HepG2 (cell line): Measurements from ENCODE around the gene NR4A2. TPM values are rescaled to one million over a fixed set of nuclear protein-coding genes. Genes with fewer than 3 reads are reported as not detected.

Experiments used
- ATRX ChIP-seq: sonication (generic); formaldehyde crosslinking; IDR thresholded peaks from 2 replicates; pipeline ENCODE4 v1.4.0; 2020; ENCODE audit warnings: missing genetic modification reagents, borderline replicate concordance
- BHLHE40 ChIP-seq: IDR thresholded peaks from 2 replicates; pipeline ENCODE4 v1.6.1; 2011; ENCODE audit warnings: low read length, improper control_type of control experiment
- ELF3 ChIP-seq: IDR thresholded peaks from 2 replicates; pipeline ENCODE4 v1.6.1; 2016; ENCODE audit warnings: missing genetic modification reagents, missing compliant biosample characterization
- NKX3-1 ChIP-seq: sonication (generic); formaldehyde crosslinking; IDR thresholded peaks from 2 replicates; pipeline ENCODE4 v1.5.0; 2020; ENCODE audit warnings: missing genetic modification reagents
- NONO ChIP-seq, 2 experiments: fragments of 450-650 bp in 1 of 2; sonication (generic) in 1 of 2; formaldehyde crosslinking in 1 of 2; IDR thresholded peaks in 1 of 2; conservative IDR thresholded peaks in 1 of 2; 2 replicates each; pipeline versions ENCODE4 v1.6.1 to v1.8.0; 2017 to 2022; ENCODE audit warnings: mild to moderate bottlenecking in 1 of 2, missing genetic modification reagents in 1 of 2, moderate library complexity in 1 of 2
- NRL ChIP-seq: sonication (generic); formaldehyde crosslinking; IDR thresholded peaks from 2 replicates; pipeline ENCODE4 v1.5.0; 2020; ENCODE audit warnings: missing genetic modification reagents, mild to moderate bottlenecking, moderate library complexity, borderline replicate concordance
- SALL2 ChIP-seq: sonication (generic); formaldehyde crosslinking; IDR thresholded peaks from 2 replicates; pipeline ENCODE4 v1.8.1; 2023; ENCODE audit warnings: mild to moderate bottlenecking, missing genetic modification reagents, inconsistent platforms
- SRY ChIP-seq: sonication (generic); formaldehyde crosslinking; IDR thresholded peaks from 2 replicates; pipeline ENCODE4 v1.8.0; 2022; ENCODE audit warnings: mild to moderate bottlenecking, missing genetic modification reagents
- TGIF2 ChIP-seq: IDR thresholded peaks from 2 replicates; pipeline ENCODE4 v1.6.1; 2016; ENCODE audit warnings: control low read depth, missing compliant biosample characterization
- THAP11 ChIP-seq: IDR thresholded peaks from 2 replicates; pipeline ENCODE4 v1.6.1; 2016; ENCODE audit warnings: missing biosample characterization, missing genetic modification reagents
- ZNF230 ChIP-seq: sonication (generic); formaldehyde crosslinking; IDR thresholded peaks from 2 replicates; pipeline ENCODE4 v1.4.0; 2020; ENCODE audit warnings: mild to moderate bottlenecking, missing genetic modification reagents
- ZNF605 ChIP-seq: sonication (generic); formaldehyde crosslinking; IDR thresholded peaks from 2 replicates; pipeline ENCODE4 v1.8.0; 2022; ENCODE audit warnings: mild to moderate bottlenecking, missing genetic modification reagents
- ZNF768 ChIP-seq: sonication (generic); formaldehyde crosslinking; IDR thresholded peaks from 2 replicates; pipeline ENCODE4 v1.4.0; 2020; ENCODE audit warnings: missing genetic modification reagents
- ZNF777 ChIP-seq: sonication (generic); formaldehyde crosslinking; IDR thresholded peaks from 2 replicates; pipeline ENCODE4 v1.4.0; 2020; ENCODE audit warnings: missing genetic modification reagents
- ZNF878 ChIP-seq: sonication (generic); formaldehyde crosslinking; IDR thresholded peaks from 2 replicates; pipeline ENCODE4 v1.8.1; 2023; ENCODE audit warnings: mild to moderate bottlenecking, missing genetic modification reagents, moderate library complexity
- ZSCAN29 ChIP-seq: sonication (generic); formaldehyde crosslinking; conservative IDR thresholded peaks from 2 replicates; pipeline ENCODE4 v1.4.0; 2020; ENCODE audit warnings: mild to moderate bottlenecking, missing genetic modification reagents
- polyA plus RNA-seq, 8 experiments: library from polyadenylated mRNA; depleted of rRNA in 3 of 8; stranded (reverse) in 7 of 8; unstranded in 1 of 8; fragments of >200 nt; fragmentation: Illumina TruSeq in 4 of 8; extraction: Trizol in 4 of 8; gene quantifications; 2 replicates each; pipeline versions ENCODE4 v1.2.1 to v1.2.3, GENCODE V29; 2011 to 2016; ENCODE audit warnings: low read depth in 4 of 8, missing spikeins in 1 of 8, mixed read lengths in 1 of 8; ENCODE audit not compliant: insufficient read depth in 1 of 8
- total RNA-seq, 5 experiments: library from RNA; depleted of rRNA; stranded (reverse); fragments of >200 nt; fragmentation: Illumina TruSeq; extraction: Trizol; gene quantifications; 2 replicates each; pipeline ENCODE4 v1.2.3, GENCODE V29; 2016; ENCODE audit warnings: low read depth in 1 of 5
- TF ChIP-seq, protein P1 (sequence below): sonication (generic); formaldehyde crosslinking; IDR thresholded peaks from 2 replicates; pipeline ENCODE4 v1.4.0; 2020; ENCODE audit warnings: missing genetic modification reagents
- TF ChIP-seq, protein P2 (sequence below): sonication (generic); formaldehyde crosslinking; IDR thresholded peaks from 2 replicates; pipeline ENCODE4 v1.4.0; 2020; ENCODE audit warnings: missing genetic modification reagents, borderline replicate concordance
- TF ChIP-seq, protein P3 (sequence below): sonication (generic); formaldehyde crosslinking; IDR thresholded peaks from 2 replicates; pipeline ENCODE4 v1.4.0; 2020; ENCODE audit warnings: missing genetic modification reagents
- TF ChIP-seq, protein P4 (sequence below), 2 experiments: sonication (generic) in 1 of 2; formaldehyde crosslinking in 1 of 2; IDR thresholded peaks; 2 replicates each; pipeline versions ENCODE4 v1.5.1 to v1.6.1; 2011 to 2020; ENCODE audit warnings: borderline replicate concordance in 1 of 2, low read depth in 1 of 2, low read length in 1 of 2, mild to moderate bottlenecking in 1 of 2, missing genetic modification reagents in 1 of 2, moderate library complexity in 1 of 2

NR4A2 gene
- total and polyA plus RNA-seq, 2 of the 13 experiments (the other 11 are each of a cell fraction or from before 2014, with no cell fraction given), result not detected

DNA sequence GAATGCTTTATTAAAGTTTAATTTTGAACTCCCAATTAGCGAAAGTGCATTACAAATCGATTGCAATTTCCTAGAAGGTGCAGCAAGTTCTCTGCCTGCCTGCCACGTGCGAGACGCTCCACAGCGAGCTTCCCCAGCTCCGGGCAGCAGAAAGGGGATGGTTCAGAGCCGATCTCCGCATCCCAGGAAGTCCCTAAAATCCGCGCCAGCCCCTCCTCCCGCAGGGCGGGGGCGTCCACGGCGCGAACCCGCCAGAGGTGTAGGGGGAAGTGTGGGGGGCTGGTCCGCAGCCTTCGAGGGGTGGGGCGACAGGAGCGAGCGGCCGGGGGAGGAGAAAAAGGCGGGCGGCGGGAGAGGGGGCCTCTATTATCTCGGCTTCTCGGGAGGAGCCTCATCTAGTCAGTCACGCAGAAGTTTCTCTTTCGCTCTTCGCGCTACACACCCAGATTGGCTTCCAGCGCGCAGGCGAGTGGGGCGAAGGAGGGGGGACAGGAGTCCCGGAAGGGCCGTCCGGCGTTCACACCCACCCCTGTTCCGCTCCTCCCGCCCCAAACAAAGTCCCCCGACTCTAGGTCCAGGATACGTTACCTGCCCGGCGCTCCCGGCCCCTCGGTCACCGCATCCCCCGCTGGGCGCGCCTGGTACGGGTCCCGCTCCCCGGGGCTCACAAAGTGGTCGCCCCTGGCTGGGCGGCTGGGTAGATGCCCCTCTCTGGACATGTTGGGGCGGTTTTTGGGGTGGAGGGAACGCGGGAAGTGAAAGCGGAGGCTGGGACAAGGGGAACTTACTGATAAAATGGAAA is 9.1 kb upstream of the NR4A2 start (continued):
- peak; percentile 60; the same call in 1 of the 2 replicates for TF ChIP-seq ZNF768 (CRISPR knock-in tag)
- no peak for TF ChIP-seq ZSCAN29 (CRISPR knock-in tag)
- TF ChIP-seq ELF3 (CRISPR knock-in tag), result no peak
- TF ChIP-seq ATRX (CRISPR knock-in tag), result no peak
- TF ChIP-seq, protein P1, sequence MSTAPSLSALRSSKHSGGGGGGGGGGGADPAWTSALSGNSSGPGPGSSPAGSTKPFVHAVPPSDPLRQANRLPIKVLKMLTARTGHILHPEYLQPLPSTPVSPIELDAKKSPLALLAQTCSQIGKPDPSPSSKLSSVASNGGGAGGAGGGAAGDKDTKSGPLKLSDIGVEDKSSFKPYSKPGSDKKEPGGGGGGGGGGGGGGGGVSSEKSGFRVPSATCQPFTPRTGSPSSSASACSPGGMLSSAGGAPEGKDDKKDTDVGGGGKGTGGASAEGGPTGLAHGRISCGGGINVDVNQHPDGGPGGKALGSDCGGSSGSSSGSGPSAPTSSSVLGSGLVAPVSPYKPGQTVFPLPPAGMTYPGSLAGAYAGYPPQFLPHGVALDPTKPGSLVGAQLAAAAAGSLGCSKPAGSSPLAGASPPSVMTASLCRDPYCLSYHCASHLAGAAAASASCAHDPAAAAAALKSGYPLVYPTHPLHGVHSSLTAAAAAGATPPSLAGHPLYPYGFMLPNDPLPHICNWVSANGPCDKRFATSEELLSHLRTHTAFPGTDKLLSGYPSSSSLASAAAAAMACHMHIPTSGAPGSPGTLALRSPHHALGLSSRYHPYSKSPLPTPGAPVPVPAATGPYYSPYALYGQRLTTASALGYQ (CRISPR knock-in tag), result no peak
- TF ChIP-seq, protein P2, sequence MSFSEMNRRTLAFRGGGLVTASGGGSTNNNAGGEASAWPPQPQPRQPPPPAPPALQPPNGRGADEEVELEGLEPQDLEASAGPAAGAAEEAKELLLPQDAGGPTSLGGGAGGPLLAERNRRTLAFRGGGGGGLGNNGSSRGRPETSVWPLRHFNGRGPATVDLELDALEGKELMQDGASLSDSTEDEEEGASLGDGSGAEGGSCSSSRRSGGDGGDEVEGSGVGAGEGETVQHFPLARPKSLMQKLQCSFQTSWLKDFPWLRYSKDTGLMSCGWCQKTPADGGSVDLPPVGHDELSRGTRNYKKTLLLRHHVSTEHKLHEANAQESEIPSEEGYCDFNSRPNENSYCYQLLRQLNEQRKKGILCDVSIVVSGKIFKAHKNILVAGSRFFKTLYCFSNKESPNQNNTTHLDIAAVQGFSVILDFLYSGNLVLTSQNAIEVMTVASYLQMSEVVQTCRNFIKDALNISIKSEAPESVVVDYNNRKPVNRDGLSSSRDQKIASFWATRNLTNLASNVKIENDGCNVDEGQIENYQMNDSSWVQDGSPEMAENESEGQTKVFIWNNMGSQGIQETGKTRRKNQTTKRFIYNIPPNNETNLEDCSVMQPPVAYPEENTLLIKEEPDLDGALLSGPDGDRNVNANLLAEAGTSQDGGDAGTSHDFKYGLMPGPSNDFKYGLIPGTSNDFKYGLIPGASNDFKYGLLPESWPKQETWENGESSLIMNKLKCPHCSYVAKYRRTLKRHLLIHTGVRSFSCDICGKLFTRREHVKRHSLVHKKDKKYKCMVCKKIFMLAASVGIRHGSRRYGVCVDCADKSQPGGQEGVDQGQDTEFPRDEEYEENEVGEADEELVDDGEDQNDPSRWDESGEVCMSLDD (CRISPR knock-in tag), result peak; percentile 33; the same call in 1 of the 2 replicates
- TF ChIP-seq ZNF777 (CRISPR knock-in tag), result peak; percentile 77
- TF ChIP-seq, protein P3, sequence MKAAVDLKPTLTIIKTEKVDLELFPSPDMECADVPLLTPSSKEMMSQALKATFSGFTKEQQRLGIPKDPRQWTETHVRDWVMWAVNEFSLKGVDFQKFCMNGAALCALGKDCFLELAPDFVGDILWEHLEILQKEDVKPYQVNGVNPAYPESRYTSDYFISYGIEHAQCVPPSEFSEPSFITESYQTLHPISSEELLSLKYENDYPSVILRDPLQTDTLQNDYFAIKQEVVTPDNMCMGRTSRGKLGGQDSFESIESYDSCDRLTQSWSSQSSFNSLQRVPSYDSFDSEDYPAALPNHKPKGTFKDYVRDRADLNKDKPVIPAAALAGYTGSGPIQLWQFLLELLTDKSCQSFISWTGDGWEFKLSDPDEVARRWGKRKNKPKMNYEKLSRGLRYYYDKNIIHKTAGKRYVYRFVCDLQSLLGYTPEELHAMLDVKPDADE (CRISPR knock-in tag), result no peak
- TF ChIP-seq SRY (CRISPR knock-in tag), result 0 out of 2 replicates have a peak, but pooled peaks have one; percentile 35
- peak; percentile 47; the same call in 1 of the 2 replicates for TF ChIP-seq NKX3-1 (CRISPR knock-in tag)
- no peak for TF ChIP-seq SALL2 (CRISPR knock-in tag)
- TF ChIP-seq THAP11 (CRISPR knock-in tag), result no peak
- TF ChIP-seq TGIF2 (CRISPR knock-in tag), result no peak
- TF ChIP-seq, protein P4, sequence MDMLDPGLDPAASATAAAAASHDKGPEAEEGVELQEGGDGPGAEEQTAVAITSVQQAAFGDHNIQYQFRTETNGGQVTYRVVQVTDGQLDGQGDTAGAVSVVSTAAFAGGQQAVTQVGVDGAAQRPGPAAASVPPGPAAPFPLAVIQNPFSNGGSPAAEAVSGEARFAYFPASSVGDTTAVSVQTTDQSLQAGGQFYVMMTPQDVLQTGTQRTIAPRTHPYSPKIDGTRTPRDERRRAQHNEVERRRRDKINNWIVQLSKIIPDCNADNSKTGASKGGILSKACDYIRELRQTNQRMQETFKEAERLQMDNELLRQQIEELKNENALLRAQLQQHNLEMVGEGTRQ (IDR thresholded peaks at IDR 0.05; ENCODE audit: low read depth, low read length), result no peak
- TF ChIP-seq, protein P4 (CRISPR knock-in tag; IDR thresholded peaks at IDR 0.05; ENCODE audit: borderline replicate concordance), result no peak
- TF ChIP-seq NONO (IDR thresholded peaks at IDR 0.05), result no peak
- 0 out of 2 replicates have a peak, but pooled peaks have one; percentile 29 for TF ChIP-seq NONO (CRISPR knock-in tag; conservative IDR thresholded peaks at IDR 0.05)
- TF ChIP-seq NRL (CRISPR knock-in tag), result no peak
- 0 out of 2 replicates have a peak, but pooled peaks have one; percentile 11 for TF ChIP-seq BHLHE40
- TF ChIP-seq ZNF605 (CRISPR knock-in tag), result peak; percentile 9; the same call in 1 of the 2 replicates
- TF ChIP-seq ZNF878 (CRISPR knock-in tag), result no peak
- no peak for TF ChIP-seq ZNF230
